GM12878 (cell line): ENCODE measurements around the gene VTI1A.

ENCODE experiments used
- EZH2 ChIP-seq: IDR thresholded peaks from 2 replicates; pipeline ENCODE4 v1.6.1; 2012; ENCODE audit warnings: low read depth, mild to moderate bottlenecking, control low read depth, inconsistent platforms, low read length, borderline replicate concordance; ENCODE audit not compliant: control insufficient read depth
- HDGF ChIP-seq: fragments of 450-650 bp; IDR thresholded peaks from 2 replicates; pipeline ENCODE4 v1.6.1; 2016; ENCODE audit warnings: antibody characterized with exemption
- RBBP5 ChIP-seq: fragments of 200-600 bp; sonication (generic); conservative IDR thresholded peaks from 2 replicates; pipeline ENCODE4 v1.6.1; 2016
- YY1 ChIP-seq: IDR thresholded peaks from 2 replicates; pipeline ENCODE4 v1.6.1; 2011; ENCODE audit warnings: low read depth, mild to moderate bottlenecking, low read length
- TF ChIP-seq, protein P1 (sequence below): IDR thresholded peaks from 2 replicates; pipeline ENCODE4 v1.6.1; 2012; ENCODE audit warnings: low read depth, low read length, improper control_type of control experiment

DNA sequence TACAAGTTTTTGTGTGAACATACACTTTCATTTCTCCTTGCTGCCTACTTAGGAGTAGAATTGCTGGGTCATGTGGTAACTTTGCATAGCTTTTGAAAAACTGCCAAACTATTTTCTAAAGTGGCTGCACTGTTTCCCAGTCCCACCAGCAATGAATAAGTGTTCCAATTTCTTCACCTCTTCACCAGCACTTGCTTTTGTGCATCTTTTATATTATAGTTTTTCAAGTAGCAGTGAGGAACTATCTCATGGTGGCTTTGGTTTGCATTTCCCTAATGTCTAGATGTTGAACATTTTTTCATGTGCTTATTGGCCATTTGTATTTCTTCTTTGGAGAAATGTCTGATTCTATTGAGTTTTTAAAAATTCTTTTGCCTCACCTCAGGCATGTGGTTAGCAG is 273.2 kb downstream of the VTI1A start:
- no peak for TF ChIP-seq RBBP5
- no peak for TF ChIP-seq EZH2
- TF ChIP-seq, protein P1, sequence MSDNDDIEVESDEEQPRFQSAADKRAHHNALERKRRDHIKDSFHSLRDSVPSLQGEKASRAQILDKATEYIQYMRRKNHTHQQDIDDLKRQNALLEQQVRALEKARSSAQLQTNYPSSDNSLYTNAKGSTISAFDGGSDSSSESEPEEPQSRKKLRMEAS, result no peak
- TF ChIP-seq HDGF, result no peak
- no peak for TF ChIP-seq YY1
